Prostate gland (tissue), 2 donors: ENCODE results near the gene EEF1AKMT2.

Experiments
- CTCF ChIP-seq, 4 experiments: fragments of 200-600 bp in 2 of 4; fragments of 450-650 bp in 2 of 4; sonication (generic) in 2 of 4; IDR thresholded peaks; 1 replicate in 3 of 4; 2 replicates in 1 of 4; pipeline ENCODE4 v1.5.1; 2016 to 2019; ENCODE audit warnings: antibody characterized with exemption in 4 of 4, mild to moderate bottlenecking in 2 of 4, moderate library complexity in 2 of 4
- POLR2A ChIP-seq: fragments of 450-650 bp; IDR thresholded peaks from one replicate; pipeline ENCODE4 v1.6.1; 2016; ENCODE audit warnings: antibody characterized with exemption, mild to moderate bottlenecking
- POLR2AphosphoS5 ChIP-seq: sonication (generic); formaldehyde crosslinking; IDR thresholded peaks from one replicate; pipeline ENCODE4 v1.6.1; 2017; ENCODE audit warnings: antibody characterized with exemption

DNA sequence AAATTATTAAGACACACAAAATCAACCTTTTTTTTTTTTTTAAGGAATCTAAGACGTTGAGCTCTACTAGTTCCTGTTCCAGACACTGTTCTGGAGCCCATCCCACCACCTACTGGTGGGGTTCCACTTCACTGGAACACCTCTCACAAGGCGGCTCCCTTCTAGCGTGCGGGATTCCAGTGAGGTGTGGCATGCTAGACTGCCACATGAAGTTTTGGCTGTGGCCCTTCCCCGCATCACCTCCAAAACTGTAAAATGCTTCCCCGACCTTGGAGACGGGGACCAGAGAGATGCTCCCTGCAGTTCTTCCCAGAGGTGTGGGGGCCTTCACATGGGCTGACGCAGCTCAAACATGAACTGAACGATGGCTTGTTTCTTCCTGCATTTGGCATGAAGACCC lies 60.1 kb downstream of the EEF1AKMT2 start:
- TF ChIP-seq CTCF (IDR thresholded peaks at IDR 0.05) (no peak), POLR2A (no peak), POLR2AphosphoS5 (no peak)
